ENCODE data around the gene MGAM2.
A peak's percentile ranks its signal among the peaks of the same experiment; 100 is the strongest.

The MGAM2 gene

DNA sequence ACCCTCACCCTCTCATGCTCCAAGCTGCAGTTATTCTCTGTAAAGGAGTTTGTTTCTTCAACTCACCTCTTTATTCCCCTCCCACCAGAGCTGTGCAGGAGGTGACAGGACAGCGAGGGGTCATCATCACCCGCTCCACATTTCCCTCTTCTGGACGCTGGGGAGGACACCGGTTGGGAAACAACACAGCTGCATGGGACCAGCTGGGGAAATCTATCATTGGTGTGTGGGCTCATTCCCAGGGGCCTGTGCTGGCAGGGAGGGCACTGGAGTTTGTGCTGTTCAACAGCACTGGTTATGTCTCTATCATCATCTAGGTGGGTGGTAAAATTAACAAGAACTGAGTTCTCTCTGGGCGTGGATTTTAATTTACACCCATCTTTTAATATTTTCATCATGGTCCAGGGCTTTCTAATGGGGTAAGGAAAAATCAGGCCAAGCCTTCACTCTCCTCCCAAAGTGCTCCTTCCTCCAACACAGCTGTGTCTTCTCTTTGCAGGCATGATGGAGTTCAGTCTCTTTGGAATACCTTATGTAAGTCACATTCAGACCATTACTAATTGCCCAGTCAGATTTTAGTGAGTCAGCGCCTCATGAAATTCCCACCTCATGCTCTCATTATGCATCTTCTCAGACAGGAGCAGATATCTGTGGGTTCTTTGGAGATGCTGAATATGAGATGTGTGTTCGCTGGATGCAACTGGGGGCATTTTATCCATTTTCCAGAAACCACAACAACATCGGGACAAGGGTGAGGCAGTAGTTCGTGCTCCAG, 84.7 kb downstream of the MGAM2 start:
- TF ChIP-seq, protein P1, sequence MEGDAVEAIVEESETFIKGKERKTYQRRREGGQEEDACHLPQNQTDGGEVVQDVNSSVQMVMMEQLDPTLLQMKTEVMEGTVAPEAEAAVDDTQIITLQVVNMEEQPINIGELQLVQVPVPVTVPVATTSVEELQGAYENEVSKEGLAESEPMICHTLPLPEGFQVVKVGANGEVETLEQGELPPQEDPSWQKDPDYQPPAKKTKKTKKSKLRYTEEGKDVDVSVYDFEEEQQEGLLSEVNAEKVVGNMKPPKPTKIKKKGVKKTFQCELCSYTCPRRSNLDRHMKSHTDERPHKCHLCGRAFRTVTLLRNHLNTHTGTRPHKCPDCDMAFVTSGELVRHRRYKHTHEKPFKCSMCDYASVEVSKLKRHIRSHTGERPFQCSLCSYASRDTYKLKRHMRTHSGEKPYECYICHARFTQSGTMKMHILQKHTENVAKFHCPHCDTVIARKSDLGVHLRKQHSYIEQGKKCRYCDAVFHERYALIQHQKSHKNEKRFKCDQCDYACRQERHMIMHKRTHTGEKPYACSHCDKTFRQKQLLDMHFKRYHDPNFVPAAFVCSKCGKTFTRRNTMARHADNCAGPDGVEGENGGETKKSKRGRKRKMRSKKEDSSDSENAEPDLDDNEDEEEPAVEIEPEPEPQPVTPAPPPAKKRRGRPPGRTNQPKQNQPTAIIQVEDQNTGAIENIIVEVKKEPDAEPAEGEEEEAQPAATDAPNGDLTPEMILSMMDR (IDR thresholded peaks at IDR 0.05; ENCODE audit: low read depth, low read length, missing control alignments), result no peak
- no peak for DNase-seq (ENCODE audit: low read depth)
- H3K4me3 ChIP-seq (ENCODE audit: low read depth, low read length), result no peak overlapping the region

DNA sequence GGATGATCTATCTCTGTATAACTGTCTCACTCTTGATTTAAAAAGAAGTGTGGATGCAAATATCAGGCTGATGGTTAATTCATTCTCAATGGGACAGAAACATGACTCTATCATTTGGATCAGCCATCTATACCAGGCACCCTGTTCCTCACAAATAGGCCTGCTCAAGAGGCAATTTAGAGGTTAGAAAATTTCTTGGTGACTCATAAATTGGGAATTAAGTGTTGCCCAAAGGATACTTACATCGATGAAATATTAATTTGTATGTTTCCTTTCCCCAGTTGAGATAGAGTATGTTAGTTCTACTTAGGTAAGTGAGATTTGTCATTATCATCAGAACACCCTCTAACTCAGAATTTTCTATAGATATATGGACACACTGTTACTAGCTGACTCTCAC, 88.7 kb downstream of the MGAM2 start:
- no peak for DNase-seq (ENCODE audit: low read depth)
- no peak overlapping the region for H3K4me3 ChIP-seq (ENCODE audit: low read depth, low read length)
- TF ChIP-seq, protein P1 (IDR thresholded peaks at IDR 0.05; ENCODE audit: low read depth, low read length, missing control alignments), result no peak

DNA sequence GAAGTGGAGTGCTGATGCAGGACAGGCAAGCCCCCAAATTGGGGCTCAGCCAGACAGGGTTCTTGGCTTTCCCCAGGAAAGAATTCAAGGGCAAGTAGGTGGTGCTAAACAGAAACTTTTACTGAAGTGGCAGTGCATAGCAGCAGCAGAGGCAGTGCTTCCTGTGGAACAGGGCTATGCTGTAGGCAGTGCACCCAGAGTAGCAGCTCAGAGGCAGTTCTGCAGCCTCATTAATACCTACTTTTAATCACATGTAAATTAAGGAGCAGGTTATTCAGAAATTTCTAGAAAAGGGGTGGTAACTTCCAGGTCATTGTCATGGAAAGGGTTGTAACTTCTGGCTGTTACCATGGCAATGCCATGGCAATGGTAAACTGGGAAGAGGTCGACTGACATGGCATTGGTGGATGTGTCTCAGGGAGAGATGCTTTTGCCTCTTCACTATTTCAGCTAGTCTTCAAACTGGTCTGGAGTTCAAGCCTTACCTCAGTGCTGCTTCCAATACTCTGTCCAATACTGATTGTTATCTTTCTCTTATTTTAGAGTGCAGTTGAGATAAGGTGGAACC, 117.1 kb downstream of the MGAM2 start:
- no peak overlapping the region for H3K4me3 ChIP-seq (ENCODE audit: low read depth, low read length)
- DNase-seq (ENCODE audit: low read depth), result no peak
- TF ChIP-seq, protein P1 (IDR thresholded peaks at IDR 0.05; ENCODE audit: low read depth, low read length, missing control alignments), result no peak

DNA sequence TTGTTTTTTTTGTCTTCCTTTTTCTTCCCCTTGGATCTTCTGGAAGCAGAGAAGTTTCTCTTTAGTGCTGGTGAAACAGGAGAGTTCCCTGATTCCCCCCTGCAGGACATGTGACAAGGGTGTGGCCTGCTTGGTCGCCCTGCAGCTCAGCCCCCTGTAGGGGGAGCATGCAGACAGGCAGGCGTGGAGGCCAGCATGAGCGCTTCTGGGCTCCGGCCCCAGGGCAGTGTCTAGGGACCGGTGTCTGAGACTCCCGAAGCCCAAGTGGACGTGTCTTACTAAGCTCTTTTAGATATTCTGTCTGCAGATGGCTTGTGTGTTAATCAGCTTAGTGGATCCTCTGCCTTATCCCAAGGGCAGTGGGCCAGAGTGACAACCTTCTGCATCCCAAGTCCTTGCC, 120.2 kb downstream of the MGAM2 start:
- no peak for DNase-seq (ENCODE audit: low read depth)
- H3K4me3 ChIP-seq (ENCODE audit: low read depth, low read length), result no peak overlapping the region
- TF ChIP-seq, protein P1 (IDR thresholded peaks at IDR 0.05; ENCODE audit: low read depth, low read length, missing control alignments), result peak; percentile 37

DNA sequence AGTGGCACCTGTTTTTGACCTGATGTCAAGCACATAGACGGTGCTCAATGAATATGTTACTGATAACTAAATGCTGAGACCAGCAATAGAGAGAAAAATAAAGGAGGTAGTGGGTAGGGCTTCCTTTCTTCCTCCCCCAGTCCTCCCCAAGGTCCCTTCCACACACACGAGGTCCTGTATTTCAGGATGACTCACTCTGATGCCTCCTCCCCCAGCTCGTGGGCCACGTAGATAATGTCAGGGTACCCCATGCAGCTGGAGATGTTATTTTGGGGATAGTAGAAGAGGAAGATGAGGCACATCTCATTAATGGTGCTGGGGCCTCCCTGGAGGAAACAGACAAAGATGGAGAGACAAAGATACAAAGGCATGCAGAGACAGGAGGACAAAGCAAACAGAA, 129.0 kb downstream of the MGAM2 start:
- no peak for DNase-seq (ENCODE audit: low read depth)
- H3K4me3 ChIP-seq (ENCODE audit: low read depth, low read length), result no peak overlapping the region
- TF ChIP-seq, protein P1 (IDR thresholded peaks at IDR 0.05; ENCODE audit: low read depth, low read length, missing control alignments), result no peak

DNA sequence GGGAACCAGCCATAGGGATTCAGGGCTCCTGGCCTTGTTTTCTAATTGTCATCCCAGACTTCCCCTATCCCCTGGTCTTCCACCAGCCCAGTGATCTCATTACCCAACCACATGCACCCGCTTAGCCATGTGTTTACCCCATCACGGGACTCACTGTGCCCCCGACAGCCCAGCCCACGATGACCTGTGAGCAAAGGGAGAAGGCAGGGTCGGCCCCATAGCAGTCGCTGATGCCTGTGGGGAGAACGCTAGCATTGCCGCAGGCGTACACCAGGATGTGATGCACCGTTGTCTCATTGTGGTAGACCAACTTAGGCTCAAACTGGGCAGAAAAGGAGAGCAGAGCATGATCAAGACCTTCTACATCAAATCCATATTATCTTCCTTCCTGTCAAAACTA, 132.3 kb downstream of the MGAM2 start:
- no peak overlapping the region for H3K4me3 ChIP-seq (ENCODE audit: low read depth, low read length)
- TF ChIP-seq, protein P1 (IDR thresholded peaks at IDR 0.05; ENCODE audit: low read depth, low read length, missing control alignments), result no peak
- no peak for DNase-seq (ENCODE audit: low read depth)
